HAP-1 (cell line): ENCODE results near the gene VIT.
A peak's percentile ranks its signal among the peaks of the same experiment; 100 is the strongest.

Experiments
- DNase-seq, 2 experiments: peaks; one replicate each; pipeline ENCODE4 v3.0.0-alpha.2; 2016 to 2020; ENCODE audit warnings: low spot score in 2 of 2
- H3K27me3 ChIP-seq: fragments of 250-450 bp; sonication (Bioruptor Pico); 2 replicates; pipeline ENCODE4 v1.5.1; 2020; ENCODE audit warnings: low read depth, mild to moderate bottlenecking, moderate library complexity
- H3K36me3 ChIP-seq: fragments of 250-450 bp; sonication (Bioruptor Pico); replicated peaks from 2 replicates; pipeline ENCODE4 v1.5.1; 2020; ENCODE audit warnings: mild to moderate bottlenecking
- H3K4me1 ChIP-seq: fragments of 250-450 bp; sonication (Bioruptor Pico); 2 replicates; pipeline ENCODE4 v1.5.1; 2020; ENCODE audit warnings: mild to moderate bottlenecking
- H3K4me3 ChIP-seq: fragments of 250-450 bp; sonication (Bioruptor Pico); 2 replicates; pipeline ENCODE4 v1.5.1; 2020; ENCODE audit warnings: mild to moderate bottlenecking, moderate library complexity
- H3K9me3 ChIP-seq: fragments of 250-450 bp; sonication (Bioruptor Pico); 2 replicates; pipeline ENCODE4 v1.5.1; 2020; ENCODE audit warnings: mild to moderate bottlenecking, moderate library complexity
- in situ Hi-C: fragments of 300-500 bp; cut with MboI; formaldehyde crosslinking; loops from 3 replicates; pipeline ENCODE4 v1.14.3; 2020; ENCODE audit warnings: low sequenced_read_pairs, inconsistent platforms, mixed read lengths

The VIT gene, protein sequence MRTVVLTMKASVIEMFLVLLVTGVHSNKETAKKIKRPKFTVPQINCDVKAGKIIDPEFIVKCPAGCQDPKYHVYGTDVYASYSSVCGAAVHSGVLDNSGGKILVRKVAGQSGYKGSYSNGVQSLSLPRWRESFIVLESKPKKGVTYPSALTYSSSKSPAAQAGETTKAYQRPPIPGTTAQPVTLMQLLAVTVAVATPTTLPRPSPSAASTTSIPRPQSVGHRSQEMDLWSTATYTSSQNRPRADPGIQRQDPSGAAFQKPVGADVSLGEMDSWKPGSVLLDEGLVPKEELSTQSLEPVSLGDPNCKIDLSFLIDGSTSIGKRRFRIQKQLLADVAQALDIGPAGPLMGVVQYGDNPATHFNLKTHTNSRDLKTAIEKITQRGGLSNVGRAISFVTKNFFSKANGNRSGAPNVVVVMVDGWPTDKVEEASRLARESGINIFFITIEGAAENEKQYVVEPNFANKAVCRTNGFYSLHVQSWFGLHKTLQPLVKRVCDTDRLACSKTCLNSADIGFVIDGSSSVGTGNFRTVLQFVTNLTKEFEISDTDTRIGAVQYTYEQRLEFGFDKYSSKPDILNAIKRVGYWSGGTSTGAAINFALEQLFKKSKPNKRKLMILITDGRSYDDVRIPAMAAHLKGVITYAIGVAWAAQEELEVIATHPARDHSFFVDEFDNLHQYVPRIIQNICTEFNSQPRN

DNA sequence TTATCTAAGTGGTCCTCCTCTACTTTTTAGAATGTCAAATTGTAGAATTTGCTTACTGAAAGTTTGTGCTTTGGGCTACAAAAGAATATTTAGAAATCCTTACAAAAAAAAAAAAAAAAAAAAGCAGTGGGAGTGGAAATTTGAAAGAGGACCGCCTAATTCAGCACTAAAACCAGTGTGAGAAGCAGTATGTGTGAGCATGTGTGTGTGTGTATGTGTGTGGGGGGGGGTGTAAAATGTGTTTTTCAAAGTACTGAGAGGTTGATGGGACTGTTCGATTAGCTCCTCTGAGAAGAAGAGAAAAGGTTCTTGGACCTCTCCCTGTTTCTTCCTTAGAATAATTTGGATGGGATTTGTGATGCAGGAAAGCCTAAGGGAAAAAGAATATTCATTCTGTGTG lies at the start of gene VIT:
VIT (plus strand) TSS at position 175 of the 400 bp plus-strand sequence. CDS start 19,664 bp downstream, outside the sequence.
- Histone ChIP-seq H3K9me3 (no peaks in the 10 kb centered on the region), H3K36me3 (no peaks in the 10 kb centered on the region), H3K27me3 (no peaks in the 10 kb centered on the region), H3K4me1 (peaks cover 42% of the 10 kb centered on the region), H3K4me3 (peak within 1 kb of the TSS; percentile 8)
- peak in 1 of 2 experiments; percentile 44 for DNase-seq
- in situ Hi-C loops, result no loop called here

DNA sequence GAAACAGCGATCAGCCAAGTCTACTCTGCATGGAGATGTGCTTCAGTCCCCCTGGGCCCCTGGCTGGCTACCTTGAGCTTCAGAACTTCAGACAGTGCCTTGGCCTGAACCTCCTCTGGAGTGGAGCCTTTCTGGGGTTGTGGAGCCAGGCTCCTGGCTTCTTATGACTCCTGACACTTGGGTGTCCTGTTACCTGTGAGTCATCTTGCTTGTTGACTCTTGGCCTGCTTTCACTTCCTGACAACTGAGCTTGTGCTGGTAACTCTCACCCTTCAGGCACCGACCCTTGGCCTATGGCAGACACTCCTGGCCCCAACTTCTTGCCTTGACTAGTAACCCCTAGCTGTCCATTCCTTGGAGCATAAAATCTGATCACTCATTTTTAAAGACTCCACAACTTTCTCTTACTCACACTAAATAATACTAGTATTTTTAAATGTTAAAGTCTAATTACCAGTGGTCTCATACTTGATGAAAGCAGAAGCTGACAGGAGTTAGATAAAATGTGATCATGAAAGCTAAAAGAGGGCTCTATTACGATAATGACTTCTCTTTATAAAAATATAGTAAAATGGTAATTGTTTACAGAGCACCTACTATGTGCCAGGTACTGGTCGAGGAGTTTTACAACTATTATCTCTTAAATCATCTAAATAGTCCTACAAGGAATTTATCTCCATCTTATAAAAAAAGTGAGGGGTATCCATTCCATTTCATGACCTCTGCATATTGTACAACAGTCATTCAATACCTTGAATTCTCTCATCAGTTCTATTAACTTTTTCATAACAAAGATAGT lies 46.3 kb upstream of the VIT start:
- H3K9me3 ChIP-seq, result no peaks in the 10 kb centered on the region
- in situ Hi-C loops, result no loop called here
- H3K36me3 ChIP-seq, result no peaks in the 10 kb centered on the region
- no peaks in the 10 kb centered on the region for H3K27me3 ChIP-seq
- DNase-seq, result no peak
- no peaks in the 10 kb centered on the region for H3K4me1 ChIP-seq
- no peak overlapping the region for H3K4me3 ChIP-seq

DNA sequence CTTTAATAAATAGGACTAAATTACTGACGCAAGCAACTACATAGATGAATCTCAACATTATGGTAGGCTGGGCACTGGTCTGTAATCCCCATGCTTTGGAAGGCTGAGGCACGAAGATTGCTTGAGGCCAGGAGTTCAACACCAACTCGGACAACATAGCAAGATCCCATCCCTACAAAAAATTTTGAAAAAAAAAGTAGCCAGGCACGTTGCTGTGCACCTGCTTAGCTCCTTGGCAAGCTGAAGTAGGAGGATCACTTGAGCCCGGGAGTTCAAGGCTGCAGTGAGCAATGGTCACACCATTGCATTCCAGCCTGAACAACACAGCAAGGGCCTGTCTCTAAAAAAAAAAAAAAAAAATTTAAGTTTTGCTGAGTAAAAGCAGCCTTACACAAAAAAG lies 43.4 kb upstream of the VIT start:
- H3K9me3 ChIP-seq, result no peaks in the 10 kb centered on the region
- H3K27me3 ChIP-seq, result no peaks in the 10 kb centered on the region
- in situ Hi-C loops, result no loop called here
- H3K4me3 ChIP-seq, result no peak overlapping the region
- no peaks in the 10 kb centered on the region for H3K4me1 ChIP-seq
- no peaks in the 10 kb centered on the region for H3K36me3 ChIP-seq
- no peak for DNase-seq

DNA sequence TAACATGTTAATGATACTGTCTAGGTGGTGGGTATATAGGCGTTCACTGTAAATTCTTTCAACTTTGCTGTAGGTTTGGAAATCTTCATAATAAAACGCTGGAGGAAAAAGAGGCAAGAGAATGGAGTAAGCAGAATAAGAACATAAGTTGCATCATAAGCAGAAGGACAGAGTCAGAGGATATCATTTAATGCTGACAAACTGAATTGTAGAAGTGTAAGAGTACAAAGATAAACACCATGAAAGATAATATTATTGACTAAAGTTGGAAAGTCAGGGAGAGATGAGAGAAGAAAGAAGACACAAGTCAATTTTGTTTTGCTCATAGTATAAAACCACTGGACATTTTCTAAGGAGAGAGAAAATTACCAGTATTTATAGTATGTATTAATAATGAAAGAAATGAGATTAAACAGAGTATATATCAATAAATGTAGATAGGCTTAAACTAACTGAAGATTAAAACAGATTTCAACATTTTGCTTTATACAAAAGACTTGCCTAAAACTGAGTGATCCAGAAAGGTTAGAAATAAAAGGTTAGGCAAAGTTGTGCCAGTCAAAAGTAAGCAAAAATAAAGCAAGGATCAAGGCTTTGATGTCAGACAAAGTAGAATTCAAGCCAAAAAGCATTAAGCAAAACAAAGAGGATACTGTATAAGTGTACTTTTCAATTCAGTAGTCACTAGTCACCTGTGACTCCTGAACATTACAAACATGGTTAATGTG lies 42.4 kb upstream of the VIT start:
- Histone ChIP-seq H3K27me3 (no peaks in the 10 kb centered on the region), H3K4me3 (no peak overlapping the region), H3K9me3 (no peaks in the 10 kb centered on the region), H3K4me1 (no peaks in the 10 kb centered on the region), H3K36me3 (no peaks in the 10 kb centered on the region)
- DNase-seq, result no peak
- in situ Hi-C loops, result no loop called here

DNA sequence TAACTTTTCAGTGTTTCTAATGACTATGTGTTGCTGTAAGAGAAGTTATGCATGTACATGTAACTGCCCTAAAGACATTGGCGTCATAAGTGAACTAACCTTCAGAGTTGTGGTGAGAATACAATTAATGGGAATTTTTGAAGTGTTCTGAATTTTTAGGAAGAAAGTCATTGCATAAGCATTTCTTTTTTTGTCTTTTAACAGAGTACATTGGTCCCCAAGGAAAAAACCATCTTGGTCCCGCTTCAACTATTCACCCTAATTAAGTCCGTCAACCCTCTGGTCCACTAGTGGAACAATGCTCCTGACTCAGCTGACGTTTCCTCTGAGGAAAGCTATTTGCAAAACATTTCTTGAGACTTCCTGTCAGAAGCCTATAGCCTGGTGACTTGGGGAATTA lies 41.1 kb upstream of the VIT start:
- no peaks in the 10 kb centered on the region for H3K9me3 ChIP-seq
- no peak overlapping the region for H3K4me3 ChIP-seq
- no peak for DNase-seq
- H3K27me3 ChIP-seq, result no peaks in the 10 kb centered on the region
- H3K36me3 ChIP-seq, result no peaks in the 10 kb centered on the region
- in situ Hi-C loops, result no loop called here
- no peaks in the 10 kb centered on the region for H3K4me1 ChIP-seq

DNA sequence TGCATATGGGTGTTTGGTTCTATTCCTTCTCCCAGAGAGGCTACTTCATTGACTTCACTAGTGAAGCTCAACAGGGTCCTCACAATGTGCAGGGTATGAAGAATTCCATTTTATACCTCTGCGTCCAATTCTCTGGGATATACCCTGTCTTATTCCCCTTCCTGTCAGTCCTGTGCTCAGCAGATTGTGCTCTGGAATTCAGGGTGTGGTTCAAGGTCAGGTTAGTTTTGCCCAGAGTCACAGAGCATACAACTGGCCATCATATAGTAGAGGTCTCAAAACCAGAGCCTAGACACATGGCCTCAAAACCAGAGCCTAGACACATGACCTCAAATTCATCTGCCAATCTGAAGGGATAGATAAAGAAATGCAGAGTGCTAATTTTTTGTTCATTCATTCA lies 38.8 kb upstream of the VIT start:
- Histone ChIP-seq H3K4me3 (no peak overlapping the region), H3K27me3 (no peaks in the 10 kb centered on the region), H3K9me3 (no peaks in the 10 kb centered on the region), H3K4me1 (no peaks in the 10 kb centered on the region), H3K36me3 (no peaks in the 10 kb centered on the region)
- no peak for DNase-seq
- in situ Hi-C loops, result no loop called here

DNA sequence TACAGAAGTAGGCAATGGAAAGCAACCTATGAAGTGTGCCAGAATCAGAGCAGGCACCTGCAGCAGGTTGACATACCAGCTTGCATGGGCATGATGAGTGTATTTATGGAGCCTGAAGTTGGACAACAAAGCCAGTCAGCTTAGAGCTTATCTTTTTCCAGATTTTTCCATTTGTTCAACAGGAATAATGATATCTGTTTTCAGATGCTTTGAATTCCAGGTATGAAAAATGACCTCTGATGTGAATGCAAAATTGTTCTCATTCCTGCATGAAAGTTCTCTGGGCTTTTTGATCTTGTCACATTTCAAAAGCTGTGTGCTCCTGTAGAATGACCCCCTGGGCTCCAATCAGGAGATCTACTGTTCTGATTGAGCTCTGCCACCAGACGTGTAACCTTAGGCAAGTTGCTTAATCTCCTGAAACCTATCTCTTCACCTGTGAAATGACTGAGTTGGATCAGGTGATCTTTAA lies 38.2 kb upstream of the VIT start:
- no peaks in the 10 kb centered on the region for H3K9me3 ChIP-seq
- no peak overlapping the region for H3K4me3 ChIP-seq
- no peaks in the 10 kb centered on the region for H3K36me3 ChIP-seq
- no peak for DNase-seq
- in situ Hi-C loops, result no loop called here
- 0 out of 2 replicates have a peak, but pooled peaks cover 4% of the 10 kb centered on the region for H3K4me1 ChIP-seq
- H3K27me3 ChIP-seq, result no peaks in the 10 kb centered on the region

DNA sequence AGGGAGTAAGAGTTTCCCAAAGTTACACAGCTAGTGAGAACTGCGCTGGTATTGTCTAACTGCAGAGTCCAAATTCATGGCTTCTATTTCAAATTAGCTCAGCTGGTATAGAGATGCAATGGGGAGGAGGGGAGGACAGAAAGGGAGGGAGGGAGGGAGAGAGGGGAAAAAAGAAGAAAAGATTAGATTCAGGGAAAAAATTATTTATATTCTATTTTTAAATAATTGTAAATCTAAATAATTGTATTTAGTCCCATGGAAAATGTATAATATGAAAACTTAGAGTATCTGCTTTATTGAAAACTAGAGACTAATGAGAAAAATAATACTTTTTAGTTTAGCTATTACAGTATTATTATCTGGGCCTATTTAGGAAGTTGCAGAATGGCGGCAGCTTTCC lies 37.3 kb upstream of the VIT start:
- in situ Hi-C loops, result no loop called here
- no peak overlapping the region for H3K4me3 ChIP-seq
- no peaks in the 10 kb centered on the region for H3K9me3 ChIP-seq
- DNase-seq, result no peak
- H3K4me1 ChIP-seq, result peaks cover 10% of the 10 kb centered on the region
- H3K36me3 ChIP-seq, result no peaks in the 10 kb centered on the region
- H3K27me3 ChIP-seq, result no peaks in the 10 kb centered on the region

DNA sequence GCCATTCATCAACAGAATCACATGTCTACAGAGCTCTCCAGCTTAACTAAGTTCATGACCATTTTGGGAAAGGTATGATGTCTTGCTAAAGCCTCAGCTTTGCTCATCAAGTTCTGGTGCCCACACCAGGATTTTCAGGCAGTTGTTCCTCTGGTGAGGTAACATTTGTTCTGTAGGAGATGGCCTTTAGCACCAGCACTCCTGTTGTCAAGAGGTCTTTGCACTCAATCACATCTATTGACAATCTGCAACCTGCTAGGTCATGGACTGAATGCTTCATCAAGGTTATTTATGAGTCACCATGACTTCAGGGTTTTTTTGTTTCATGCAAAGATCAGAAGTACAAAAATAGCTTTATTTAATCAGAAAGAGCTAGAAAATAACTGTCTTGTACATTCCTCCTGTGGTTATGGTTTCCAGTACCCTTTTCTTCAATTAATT lies 36.6 kb upstream of the VIT start:
- no peak for DNase-seq
- in situ Hi-C loops, result loop anchor here (10.0 kb wide), 1 partner anchor 305 kb away; the partner anchor contains the start of gene CRIM1
- Histone ChIP-seq H3K4me3 (no peak overlapping the region), H3K27me3 (no peaks in the 10 kb centered on the region), H3K4me1 (peaks cover 10% of the 10 kb centered on the region), H3K9me3 (no peaks in the 10 kb centered on the region), H3K36me3 (no peaks in the 10 kb centered on the region)

DNA sequence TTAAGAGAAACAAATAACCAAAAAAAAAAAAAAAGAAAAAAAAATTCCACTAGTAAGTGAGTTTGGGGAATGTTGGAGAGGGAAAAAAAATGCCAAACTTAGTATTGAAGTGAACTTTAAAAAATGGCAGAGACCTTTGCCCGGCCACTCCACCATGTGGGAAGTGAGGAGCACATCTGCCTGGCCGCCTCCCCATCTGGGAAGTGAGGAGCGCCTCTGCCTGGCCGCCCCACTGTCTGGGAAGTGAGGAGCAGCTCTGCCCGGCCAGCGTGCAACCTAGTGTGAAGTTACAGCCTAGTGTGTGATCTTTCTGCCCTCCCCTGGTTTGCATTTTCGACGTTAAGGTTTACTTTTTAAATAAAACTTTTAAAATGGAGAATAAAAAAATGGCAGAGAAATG lies 33.9 kb upstream of the VIT start:
- Histone ChIP-seq H3K9me3 (no peaks in the 10 kb centered on the region), H3K4me3 (no peak overlapping the region), H3K4me1 (peaks cover 10% of the 10 kb centered on the region), H3K27me3 (no peaks in the 10 kb centered on the region), H3K36me3 (no peaks in the 10 kb centered on the region)
- in situ Hi-C loops, result loop anchor here (10.0 kb wide), 1 partner anchor 308 kb away; the partner anchor contains the start of gene CRIM1
- DNase-seq, result no peak

DNA sequence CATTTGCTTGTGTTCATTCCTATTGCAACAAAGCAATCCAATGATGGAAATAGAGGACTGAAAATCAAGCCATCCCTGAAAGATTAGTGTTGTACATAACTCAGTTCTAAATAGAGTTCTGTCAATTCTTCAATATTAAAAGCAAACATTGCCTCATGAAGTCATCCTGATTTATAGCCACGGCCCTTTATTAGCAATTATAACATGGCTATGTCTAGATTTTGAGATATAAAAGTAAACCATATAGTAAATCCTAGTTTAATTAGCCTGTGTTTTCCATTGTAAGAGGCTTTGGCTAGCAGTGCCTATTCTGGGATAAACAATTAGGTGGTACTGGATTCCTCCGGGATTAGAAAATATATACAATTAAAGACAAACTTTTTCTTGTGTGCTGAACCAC lies 33.2 kb upstream of the VIT start:
- no peak for DNase-seq
- no peaks in the 10 kb centered on the region for H3K27me3 ChIP-seq
- H3K36me3 ChIP-seq, result no peaks in the 10 kb centered on the region
- H3K4me1 ChIP-seq, result peaks cover 10% of the 10 kb centered on the region
- in situ Hi-C loops, result loop anchor here (10.0 kb wide), 1 partner anchor 308 kb away; the partner anchor contains the start of gene CRIM1
- no peaks in the 10 kb centered on the region for H3K9me3 ChIP-seq
- no peak overlapping the region for H3K4me3 ChIP-seq

DNA sequence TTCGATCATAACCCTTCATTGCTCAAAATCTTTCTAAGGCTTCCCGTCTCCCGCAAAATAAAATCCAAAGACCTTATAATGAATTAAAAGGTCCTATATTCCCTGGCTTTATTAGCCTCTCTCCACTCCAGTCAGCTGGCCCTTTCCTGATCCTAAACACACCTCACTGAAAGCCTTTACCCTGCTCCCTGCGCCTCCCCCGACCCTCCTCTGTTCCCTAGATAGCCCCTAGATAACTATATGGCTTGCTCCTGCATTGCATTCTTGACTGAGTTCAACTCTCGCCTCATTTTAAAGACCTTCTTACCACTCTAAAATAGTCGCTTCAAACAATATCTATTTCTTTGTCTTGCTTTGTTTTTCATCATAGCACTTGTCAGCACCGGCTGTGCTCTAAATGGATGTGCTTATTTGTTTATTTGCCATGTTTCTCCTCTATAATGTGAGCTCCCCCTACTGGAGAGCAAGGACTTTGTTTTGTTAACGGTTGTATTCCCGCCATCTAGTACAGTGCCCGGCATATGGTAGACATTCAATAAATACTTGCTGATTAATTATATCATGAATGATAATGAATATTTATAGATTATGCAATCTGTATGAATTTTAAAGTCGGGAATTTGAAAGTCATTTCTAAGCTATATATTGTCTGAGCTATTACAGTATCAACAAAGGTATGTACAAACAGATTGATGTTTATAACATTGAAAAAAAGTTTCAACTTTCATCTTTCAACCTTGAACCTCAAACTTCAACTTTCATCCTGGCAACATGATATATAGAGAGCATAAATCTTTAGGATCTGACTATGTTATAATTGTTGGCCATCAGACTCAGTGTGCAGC lies 32.4 kb upstream of the VIT start:
- Histone ChIP-seq H3K9me3 (no peaks in the 10 kb centered on the region), H3K36me3 (no peaks in the 10 kb centered on the region), H3K27me3 (no peaks in the 10 kb centered on the region), H3K4me3 (no peak overlapping the region), H3K4me1 (peaks cover 10% of the 10 kb centered on the region)
- DNase-seq, result peak; percentile 48 to 80
- in situ Hi-C loops, result loop anchor here (10.0 kb wide), 1 partner anchor 309 kb away; the partner anchor contains the start of gene CRIM1
